T-helper 2 cell treated with Interferon-gamma antibody and Interleukin-4, amounts not matched to agents 5 μg/mL and 100 μg/mL, for 36 hours (primary cell): ENCODE measurements around the gene OR1D5.
A peak's percentile ranks its signal among the peaks of the same experiment; 100 is the strongest.

Experiments used
- DNase-seq: peaks from one replicate; pipeline ENCODE4 v3.0.0; 2021; ENCODE audit warnings: low spot score
- H3K27ac Mint-ChIP-seq: one replicate; pipeline ENCODE4 v1.8.0; 2021; ENCODE audit warnings: mild to moderate bottlenecking, mixed read lengths
- H3K27me3 Mint-ChIP-seq: one replicate; pipeline ENCODE4 v1.8.0; 2021; ENCODE audit warnings: low read depth, mixed read lengths
- H3K36me3 Mint-ChIP-seq: one replicate; pipeline ENCODE4 v1.8.0; 2021; ENCODE audit warnings: low read depth, mixed read lengths
- H3K4me1 Mint-ChIP-seq: one replicate; pipeline ENCODE4 v1.8.0; 2021; ENCODE audit warnings: low read depth, mixed read lengths
- H3K4me3 Mint-ChIP-seq: one replicate; pipeline ENCODE4 v1.8.0; 2022; ENCODE audit warnings: mild to moderate bottlenecking, moderate library complexity, mixed read lengths
- H3K9me3 Mint-ChIP-seq: one replicate; pipeline ENCODE4 v1.8.0; 2021; ENCODE audit warnings: mixed read lengths

The OR1D5 gene

DNA sequence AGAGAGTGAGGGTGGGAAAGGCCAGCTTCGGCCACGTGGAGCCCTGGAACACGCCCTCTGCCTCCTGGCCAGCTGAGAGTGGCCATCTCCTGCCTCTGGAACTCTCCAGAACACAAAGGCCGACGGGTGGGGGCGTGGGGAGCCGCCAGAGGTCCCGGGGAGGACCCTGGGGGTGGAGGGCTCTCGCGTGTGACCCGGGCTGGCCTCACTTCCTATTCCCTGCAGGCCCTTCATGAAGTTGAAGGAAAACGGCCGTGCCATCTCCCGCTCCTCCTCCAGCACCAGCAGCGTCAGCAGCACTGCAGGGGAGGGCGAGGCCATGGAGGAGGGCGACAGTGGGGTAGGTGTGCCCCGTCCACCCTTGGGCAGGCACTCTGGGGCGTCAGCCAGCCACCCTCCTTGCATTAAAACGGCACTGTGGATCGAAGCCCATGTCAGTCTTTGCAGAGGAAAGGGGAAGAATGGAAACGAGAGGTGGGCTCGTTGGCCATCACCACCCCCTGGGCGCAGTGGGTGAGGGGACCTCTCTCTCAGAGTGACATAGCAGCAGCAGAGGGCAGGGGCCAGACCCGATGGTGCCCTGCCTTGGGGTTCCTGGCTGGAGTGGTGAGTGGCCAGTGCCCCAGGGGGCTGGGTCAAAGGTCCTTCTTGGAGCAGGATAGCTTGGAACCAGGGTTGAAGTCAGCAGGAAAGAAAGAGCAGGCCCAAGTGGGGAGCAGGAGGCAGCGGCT, 37.1 kb downstream of the OR1D5 start:
- no peak for DNase-seq
- H3K9me3 Mint-ChIP-seq: peaks cover 17% of the 10 kb centered on the region
- no peaks in the 10 kb centered on the region for H3K4me1 Mint-ChIP-seq
- peaks cover 30% of the 10 kb centered on the region for H3K36me3 Mint-ChIP-seq
- H3K27ac Mint-ChIP-seq: no peak overlapping the region
- no peak overlapping the region for H3K4me3 Mint-ChIP-seq
- H3K27me3 Mint-ChIP-seq: no peaks in the 10 kb centered on the region

DNA sequence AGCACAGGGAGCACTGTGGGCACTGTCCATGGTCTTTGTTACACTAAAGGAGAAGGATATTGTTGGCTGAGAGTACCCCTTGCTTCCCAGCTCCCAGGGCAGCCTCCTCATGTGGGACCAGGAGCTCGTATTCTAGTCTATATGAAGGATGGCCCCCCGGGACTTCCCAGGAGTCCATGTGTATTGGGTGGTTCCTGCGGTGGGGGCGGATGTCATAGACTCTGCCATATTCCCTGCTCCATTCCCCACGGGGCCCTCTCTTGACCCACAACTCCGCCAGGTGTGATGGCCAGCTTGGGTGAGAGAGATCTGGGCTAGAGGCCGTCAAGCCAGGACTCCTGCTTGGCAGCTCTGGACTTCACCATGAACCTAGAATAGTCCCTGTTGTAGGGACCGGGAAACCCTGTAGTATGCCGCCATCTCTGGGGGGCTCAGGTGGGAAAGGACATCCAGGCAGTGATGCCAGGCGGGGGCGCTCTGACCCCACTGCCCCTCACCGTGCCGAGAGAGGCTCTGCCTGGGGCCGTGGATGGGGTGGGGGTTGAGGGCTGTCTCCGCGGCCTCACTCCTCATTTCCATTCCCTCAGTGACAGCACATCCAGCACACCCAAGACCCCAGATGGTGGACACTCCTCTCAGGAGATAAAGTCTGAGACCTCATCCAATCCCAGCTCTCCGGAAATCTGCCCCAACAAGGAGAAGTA, 37.8 kb downstream of the OR1D5 start:
- no peak overlapping the region for H3K27ac Mint-ChIP-seq
- no peak overlapping the region for H3K4me3 Mint-ChIP-seq
- no peaks in the 10 kb centered on the region for H3K27me3 Mint-ChIP-seq
- no peaks in the 10 kb centered on the region for H3K4me1 Mint-ChIP-seq
- DNase-seq: no peak
- peaks cover 38% of the 10 kb centered on the region for H3K36me3 Mint-ChIP-seq
- peaks cover 17% of the 10 kb centered on the region for H3K9me3 Mint-ChIP-seq

DNA sequence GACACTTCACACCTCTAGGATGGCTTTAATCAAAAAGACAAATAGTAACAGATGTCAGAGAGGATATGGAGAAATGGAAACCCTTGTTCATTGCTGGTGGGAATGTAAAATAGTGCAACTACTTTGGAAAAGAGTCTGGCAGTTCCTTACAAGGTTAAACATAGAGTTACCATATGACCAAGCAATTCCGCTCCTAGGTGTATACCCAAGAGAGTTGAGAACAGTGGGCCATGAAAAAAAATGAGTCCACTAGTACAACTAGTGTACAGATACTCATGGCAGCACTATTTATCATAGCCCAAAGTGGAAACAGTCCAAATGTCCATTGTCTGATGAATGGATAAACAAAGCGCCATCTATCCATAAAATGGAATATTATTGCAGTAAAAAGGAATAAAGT, 39.1 kb downstream of the OR1D5 start:
- Mint-ChIP-seq H3K9me3 (peaks cover 17% of the 10 kb centered on the region), H3K4me3 (no peak overlapping the region), H3K27ac (no peak overlapping the region), H3K4me1 (no peaks in the 10 kb centered on the region), H3K27me3 (no peaks in the 10 kb centered on the region), H3K36me3 (peaks cover 36% of the 10 kb centered on the region)
- DNase-seq: no peak

DNA sequence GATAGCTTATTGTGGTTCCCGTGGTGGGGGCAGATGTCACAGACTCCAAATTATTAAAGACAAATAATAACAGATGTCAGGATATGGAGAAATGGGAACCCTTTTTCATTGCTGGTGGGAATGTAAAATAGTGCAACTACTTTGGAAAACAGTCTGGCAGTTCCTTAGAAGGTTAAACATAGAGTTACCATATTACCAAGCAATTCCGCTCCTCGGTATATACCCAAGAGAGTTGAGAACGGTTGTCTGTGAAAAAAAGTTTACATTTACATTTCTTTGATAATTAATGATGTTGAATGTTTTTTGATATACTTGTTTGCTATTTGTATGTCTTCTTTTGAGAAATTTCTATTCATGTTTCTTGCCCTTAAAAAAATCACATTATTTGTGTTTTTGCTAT, 41.2 kb downstream of the OR1D5 start:
- DNase-seq: no peak
- Mint-ChIP-seq H3K4me3 (no peak overlapping the region), H3K27ac (no peak overlapping the region), H3K9me3 (peaks cover 17% of the 10 kb centered on the region), H3K4me1 (no peaks in the 10 kb centered on the region), H3K27me3 (no peaks in the 10 kb centered on the region), H3K36me3 (peaks cover 31% of the 10 kb centered on the region)

DNA sequence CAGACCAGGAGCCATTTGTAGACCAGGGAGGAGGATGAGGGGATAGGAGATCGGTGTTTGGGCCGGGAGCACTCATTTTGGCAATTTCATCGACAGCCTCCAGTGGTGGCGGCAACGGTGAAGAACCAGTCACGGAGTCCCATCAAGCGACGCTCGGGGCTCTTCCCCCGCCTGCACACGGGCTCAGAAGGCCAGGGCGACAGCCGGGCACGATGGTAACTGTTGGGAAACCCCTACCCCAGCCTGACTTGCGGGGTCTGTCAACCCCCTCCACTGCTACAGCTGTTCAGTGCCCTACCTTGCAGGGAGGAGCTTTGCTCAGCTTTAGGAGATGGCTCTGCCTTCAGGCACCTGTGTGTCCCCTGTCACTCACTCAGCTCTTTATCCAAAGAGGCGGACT, 43.0 kb downstream of the OR1D5 start:
- Mint-ChIP-seq H3K36me3 (peaks cover 31% of the 10 kb centered on the region), H3K27ac (no peak overlapping the region)

DNA sequence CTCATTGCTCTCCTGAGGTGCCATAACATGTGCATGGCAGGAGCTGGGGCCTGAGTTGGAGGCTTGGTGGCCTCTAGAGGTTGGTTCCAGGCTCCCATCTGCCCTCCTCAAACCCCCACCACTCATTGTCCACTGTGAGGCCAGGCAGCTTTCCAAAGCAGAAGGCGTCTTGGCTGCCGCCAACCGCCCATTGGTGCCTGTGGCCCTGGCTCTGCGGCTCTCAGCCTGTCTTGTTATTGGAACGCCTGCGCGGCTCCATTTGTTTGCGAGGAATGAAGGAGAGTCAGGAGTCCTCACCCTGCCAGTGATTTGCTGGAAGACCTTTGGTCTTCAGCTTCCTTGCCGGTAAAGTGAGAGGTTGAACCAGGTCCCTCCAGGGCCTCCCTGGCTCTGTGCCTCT, 43.6 kb downstream of the OR1D5 start:
- Mint-ChIP-seq H3K36me3 (peaks cover 31% of the 10 kb centered on the region), H3K27me3 (no peaks in the 10 kb centered on the region), H3K4me3 (no peak overlapping the region), H3K9me3 (peaks cover 17% of the 10 kb centered on the region), H3K4me1 (no peaks in the 10 kb centered on the region), H3K27ac (no peak overlapping the region)
- no peak for DNase-seq

More for the DNA sequence above, 43.0 kb downstream of the OR1D5 start:
- Mint-ChIP-seq H3K4me3 (no peak overlapping the region), H3K9me3 (peaks cover 17% of the 10 kb centered on the region), H3K27me3 (no peaks in the 10 kb centered on the region), H3K4me1 (no peaks in the 10 kb centered on the region)
- DNase-seq: no peak

DNA sequence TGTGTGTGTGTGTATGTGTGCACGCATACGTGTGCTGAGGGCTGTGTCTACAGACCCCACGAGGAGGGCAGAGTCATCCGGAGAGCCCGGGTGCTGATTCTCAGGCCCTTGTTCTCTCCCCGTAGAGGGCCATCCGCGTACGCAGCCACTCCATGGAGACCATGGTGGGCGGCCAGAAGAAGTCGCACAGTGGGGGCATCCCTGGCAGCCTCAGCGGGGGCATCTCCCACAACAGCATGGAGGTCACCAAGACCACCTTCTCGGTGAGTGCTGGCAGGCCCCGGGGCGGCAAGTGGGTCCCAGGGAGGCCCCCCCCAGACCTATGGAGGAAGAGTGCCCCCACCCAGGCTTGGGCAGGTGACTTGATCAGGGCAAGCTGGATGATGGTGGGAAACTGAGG, 45.5 kb downstream of the OR1D5 start:
- Mint-ChIP-seq H3K27ac (no peak overlapping the region), H3K4me3 (no peak overlapping the region), H3K27me3 (no peaks in the 10 kb centered on the region), H3K36me3 (peaks cover 22% of the 10 kb centered on the region), H3K9me3 (peaks cover 13% of the 10 kb centered on the region), H3K4me1 (no peaks in the 10 kb centered on the region)
- DNase-seq: no peak

DNA sequence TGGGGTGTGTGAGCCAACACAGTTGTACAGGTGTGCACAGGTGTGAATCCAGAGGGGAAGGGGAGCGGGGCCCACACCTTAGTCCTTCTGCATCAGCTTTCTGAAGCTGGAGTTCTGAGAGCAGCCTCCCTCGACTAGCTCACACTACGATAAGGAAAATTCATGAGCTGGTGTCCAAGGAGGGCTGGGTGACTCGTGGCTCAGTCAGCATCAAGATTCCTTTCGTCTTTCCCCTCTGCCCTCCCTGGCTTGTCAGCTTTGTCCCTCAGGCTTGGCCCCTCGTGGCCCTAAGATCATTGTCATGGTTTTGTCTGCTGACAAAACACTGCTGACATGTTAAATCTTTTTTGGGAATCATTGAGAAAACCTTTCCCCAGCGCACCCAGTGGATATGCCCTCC, 47.5 kb downstream of the OR1D5 start:
- no peak overlapping the region for H3K4me3 Mint-ChIP-seq
- H3K27me3 Mint-ChIP-seq: no peaks in the 10 kb centered on the region
- peaks cover 4% of the 10 kb centered on the region for H3K36me3 Mint-ChIP-seq
- DNase-seq: no peak
- H3K27ac Mint-ChIP-seq: no peak overlapping the region
- H3K9me3 Mint-ChIP-seq: no peaks in the 10 kb centered on the region
- no peaks in the 10 kb centered on the region for H3K4me1 Mint-ChIP-seq

DNA sequence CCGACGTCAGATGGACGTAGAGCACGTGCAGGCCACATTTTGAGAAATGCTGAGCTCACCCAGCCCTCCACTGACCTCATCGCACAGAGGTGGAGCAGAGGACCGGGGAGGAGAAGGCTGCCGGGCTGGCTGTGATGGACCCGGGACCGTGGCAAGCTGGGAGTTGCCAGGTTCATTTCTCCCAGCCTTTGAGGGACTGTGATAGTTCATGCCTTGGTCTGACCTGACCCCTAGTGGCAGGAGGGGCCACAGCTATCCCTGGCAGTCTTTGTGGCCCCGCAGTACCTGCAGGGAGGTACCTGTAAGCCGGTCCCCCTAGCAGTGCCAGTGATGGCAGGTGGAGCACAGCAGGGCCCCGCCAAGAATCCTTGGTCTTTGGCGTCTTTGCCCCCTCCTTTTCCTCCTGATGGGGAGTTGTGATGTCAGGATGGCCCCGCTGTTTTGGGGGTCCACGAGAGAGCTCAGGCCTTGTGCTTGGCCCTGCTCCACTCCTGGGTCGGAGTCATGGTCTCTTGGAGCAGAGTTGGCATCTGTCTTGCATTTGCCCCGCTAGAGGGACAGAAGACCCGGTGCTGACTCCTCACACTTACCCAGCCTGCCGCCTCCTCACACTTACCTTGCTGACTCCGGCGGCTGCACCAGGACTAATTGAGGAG, 50.4 kb downstream of the OR1D5 start:
- no peaks in the 10 kb centered on the region for H3K9me3 Mint-ChIP-seq
- no peak overlapping the region for H3K27ac Mint-ChIP-seq
- H3K27me3 Mint-ChIP-seq: no peaks in the 10 kb centered on the region
- H3K4me3 Mint-ChIP-seq: no peak overlapping the region
- H3K36me3 Mint-ChIP-seq: no peaks in the 10 kb centered on the region
- peak; percentile 13 for DNase-seq
- H3K4me1 Mint-ChIP-seq: no peaks in the 10 kb centered on the region
